CD14-positive monocyte (primary cell): ENCODE data around the gene DCLK2. TPM values are rescaled to one million over a fixed set of nuclear protein-coding genes. Genes with fewer than 3 reads are reported as not detected.

ENCODE experiments used
- DNase-seq, 3 donors: peaks; one replicate each; pipeline ENCODE4 v3.0.0-alpha.2; 2011 to 2022
- H2AFZ ChIP-seq: 2 replicates; pipeline ENCODE4 v1.6.0; 2012; ENCODE audit warnings: mild to moderate bottlenecking, low read depth, low read length, inconsistent platforms; ENCODE audit not compliant: insufficient read depth, poor library complexity, severe bottlenecking
- H3K27ac ChIP-seq, 2 donors: 1 replicate in 1 of 2; 2 replicates in 1 of 2; pipeline ENCODE4 v1.5.1; 2012 to 2013; ENCODE audit warnings: low read length in 2 of 2, control low read depth in 1 of 2, inconsistent platforms in 1 of 2, low read depth in 1 of 2, mild to moderate bottlenecking in 1 of 2
- H3K27me3 ChIP-seq, 2 donors: one replicate each; pipeline versions ENCODE4 v1.6.0 to v1.6.1; 2011 to 2013; ENCODE audit warnings: low read length in 2 of 2; ENCODE audit not compliant: control insufficient read depth in 2 of 2, insufficient read depth in 2 of 2
- H3K36me3 ChIP-seq, 2 donors: replicated peaks in 1 of 2; 1 replicate in 1 of 2; 2 replicates in 1 of 2; pipeline versions ENCODE4 v1.5.1 to v1.6.1; 2012 to 2013; ENCODE audit warnings: low read length in 2 of 2, control low read depth in 1 of 2, inconsistent platforms in 1 of 2, mild to moderate bottlenecking in 1 of 2; ENCODE audit not compliant: insufficient read depth in 2 of 2, control insufficient read depth in 1 of 2
- H3K4me1 ChIP-seq, 2 donors: 1 replicate in 1 of 2; 2 replicates in 1 of 2; pipeline versions ENCODE4 v1.5.1 to v1.6.1; 2012 to 2013; ENCODE audit warnings: low read length in 2 of 2, control low read depth in 1 of 2, inconsistent platforms in 1 of 2, mild to moderate bottlenecking in 1 of 2, moderate library complexity in 1 of 2; ENCODE audit not compliant: insufficient read depth in 2 of 2, control insufficient read depth in 1 of 2
- H3K4me2 ChIP-seq: replicated peaks from 2 replicates; pipeline ENCODE3; 2012; ENCODE audit warnings: low read length, moderate library complexity, mild to moderate bottlenecking; ENCODE audit not compliant: poor library complexity, severe bottlenecking; ENCODE audit errors: extremely low read depth
- H3K4me3 ChIP-seq, 3 experiments: fragments of 200-600 bp in 1 of 3; sonication (generic) in 1 of 3; replicated peaks in 1 of 3; 1 replicate in 2 of 3; 2 replicates in 1 of 3; pipeline ENCODE4 v1.5.1; 2011 to 2013; ENCODE audit warnings: low read length in 3 of 3, mild to moderate bottlenecking in 3 of 3, control low read depth in 2 of 3, low read depth in 2 of 3, inconsistent platforms in 1 of 3, moderate library complexity in 1 of 3
- H3K79me2 ChIP-seq: 2 replicates; pipeline ENCODE4 v1.6.0; 2012; ENCODE audit warnings: mild to moderate bottlenecking, control low read depth, inconsistent platforms, low read length, moderate library complexity; ENCODE audit not compliant: insufficient read depth
- H3K9ac ChIP-seq: 2 replicates; pipeline ENCODE4 v1.6.0; 2017; ENCODE audit warnings: low read length, mild to moderate bottlenecking; ENCODE audit not compliant: insufficient read depth, poor library complexity, severe bottlenecking
- H3K9me3 ChIP-seq, 2 donors: replicated peaks in 1 of 2; 1 replicate in 1 of 2; 2 replicates in 1 of 2; pipeline versions ENCODE4 v1.5.1 to v1.6.1; 2012 to 2013; ENCODE audit warnings: low read length in 2 of 2, control low read depth in 1 of 2; ENCODE audit not compliant: control insufficient read depth in 1 of 2, insufficient read depth in 1 of 2
- H4K20me1 ChIP-seq: 2 replicates; pipeline ENCODE4 v1.6.0; 2012; ENCODE audit warnings: mild to moderate bottlenecking, low read length, control low read depth, moderate library complexity; ENCODE audit not compliant: insufficient read depth
- H3K27ac Mint-ChIP-seq, 7 donors: one replicate each; pipeline ENCODE4 v1.8.0; 2020; ENCODE audit warnings: mild to moderate bottlenecking in 7 of 7, mixed read lengths in 7 of 7, moderate library complexity in 6 of 7, inconsistent platforms in 2 of 7
- H3K27me3 Mint-ChIP-seq, 3 donors: one replicate each; pipeline ENCODE4 v1.8.0; 2021 to 2022; ENCODE audit warnings: low read depth in 3 of 3, mild to moderate bottlenecking in 3 of 3, mixed read lengths in 3 of 3, moderate library complexity in 3 of 3, inconsistent platforms in 1 of 3
- H3K36me3 Mint-ChIP-seq, 2 donors: one replicate each; pipeline ENCODE4 v1.8.0; 2020; ENCODE audit warnings: mixed read lengths in 2 of 2, inconsistent platforms in 1 of 2, mild to moderate bottlenecking in 1 of 2
- H3K4me1 Mint-ChIP-seq: one replicate; pipeline ENCODE4 v1.8.0; 2020; ENCODE audit warnings: mild to moderate bottlenecking, mixed read lengths
- H3K4me3 Mint-ChIP-seq, 2 donors: one replicate each; pipeline ENCODE4 v1.8.0; 2020; ENCODE audit warnings: mild to moderate bottlenecking in 2 of 2, mixed read lengths in 2 of 2, moderate library complexity in 1 of 2
- H3K9me3 Mint-ChIP-seq, 7 donors: one replicate each; pipeline ENCODE4 v1.8.0; 2020 to 2022; ENCODE audit warnings: mixed read lengths in 7 of 7, mild to moderate bottlenecking in 6 of 7, moderate library complexity in 6 of 7, inconsistent platforms in 2 of 7
- WGBS: methylation state at CpG from one replicate; pipeline ENCODE4 v1.1.5; 2013; ENCODE audit warnings: missing lambda C conversion rate; ENCODE audit not compliant: insufficient coverage; 5-methylcytosine and 5-hydroxymethylcytosine counted together
- intact Hi-C, 2 donors: fragments of 100-400 bp; cut with micrococcal nuclease; formaldehyde crosslinking; loops; one replicate each; pipeline versions ENCODE4 v1.15.0 to v1.15.1; 2023
- polyA plus RNA-seq, 3 donors: library from polyadenylated mRNA; depleted of rRNA in 1 of 3; unstranded in 2 of 3; stranded (reverse) in 1 of 3; fragments of 300-500 nt in 2 of 3; fragments of >200 nt in 1 of 3; fragmentation: Illumina TruSeq in 2 of 3; gene quantifications; 1 replicate in 2 of 3; 2 replicates in 1 of 3; pipeline ENCODE4 v1.2.3, GENCODE V29; 2012 to 2021
- TF ChIP-seq, protein P1 (sequence below): fragments of 200-600 bp; IDR thresholded peaks from one replicate; pipeline ENCODE4 v1.8.0; 2022; ENCODE audit warnings: antibody characterized with exemption, mild to moderate bottlenecking

Gene DCLK2
- polyA plus RNA-seq, 3 donors, result 0.13 TPM; not detected in 2

DNA sequence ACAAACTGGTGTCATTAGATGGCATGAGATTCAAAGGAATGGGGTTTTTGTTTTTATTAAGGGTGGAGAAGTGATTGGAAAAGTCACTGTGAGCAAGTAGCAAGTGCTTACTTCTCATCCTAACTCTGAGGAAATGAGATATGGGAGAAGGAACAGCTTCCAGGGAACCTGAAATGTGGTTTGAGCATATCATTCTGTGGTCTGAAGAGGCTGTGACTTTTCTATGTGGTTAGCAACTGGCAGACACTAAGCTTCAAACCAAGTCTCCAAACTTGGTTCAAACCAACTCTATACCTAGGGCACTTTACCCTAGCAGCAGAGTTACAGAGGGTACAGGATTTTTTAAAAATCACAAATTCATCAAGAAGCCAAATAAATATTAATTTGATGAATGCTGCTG is 58.2 kb downstream of the DCLK2 start:
- Mint-ChIP-seq H3K4me1 (peaks cover 16% of the 10 kb centered on the region), H3K36me3 (no peaks in the 10 kb centered on the region), H3K27ac (no peak overlapping the region), H3K9me3 (no peaks in the 10 kb centered on the region), H3K4me3 (no peak overlapping the region), H3K27me3 (no peaks in the 10 kb centered on the region)
- intact Hi-C loops, result no loop called here
- Histone ChIP-seq H3K4me1 (no peaks in the 10 kb centered on the region), H3K27me3 (no peaks in the 10 kb centered on the region), H3K36me3 (no peaks in the 10 kb centered on the region), H3K4me2 (no peak overlapping the region), H3K27ac (no peak overlapping the region), H3K9ac (no peak overlapping the region), H4K20me1 (no peaks in the 10 kb centered on the region), H2AFZ (no peak overlapping the region), H3K79me2 (no peaks in the 10 kb centered on the region), H3K9me3 (no peaks in the 10 kb centered on the region), H3K4me3 (no peak overlapping the region)
- TF ChIP-seq, protein P1, sequence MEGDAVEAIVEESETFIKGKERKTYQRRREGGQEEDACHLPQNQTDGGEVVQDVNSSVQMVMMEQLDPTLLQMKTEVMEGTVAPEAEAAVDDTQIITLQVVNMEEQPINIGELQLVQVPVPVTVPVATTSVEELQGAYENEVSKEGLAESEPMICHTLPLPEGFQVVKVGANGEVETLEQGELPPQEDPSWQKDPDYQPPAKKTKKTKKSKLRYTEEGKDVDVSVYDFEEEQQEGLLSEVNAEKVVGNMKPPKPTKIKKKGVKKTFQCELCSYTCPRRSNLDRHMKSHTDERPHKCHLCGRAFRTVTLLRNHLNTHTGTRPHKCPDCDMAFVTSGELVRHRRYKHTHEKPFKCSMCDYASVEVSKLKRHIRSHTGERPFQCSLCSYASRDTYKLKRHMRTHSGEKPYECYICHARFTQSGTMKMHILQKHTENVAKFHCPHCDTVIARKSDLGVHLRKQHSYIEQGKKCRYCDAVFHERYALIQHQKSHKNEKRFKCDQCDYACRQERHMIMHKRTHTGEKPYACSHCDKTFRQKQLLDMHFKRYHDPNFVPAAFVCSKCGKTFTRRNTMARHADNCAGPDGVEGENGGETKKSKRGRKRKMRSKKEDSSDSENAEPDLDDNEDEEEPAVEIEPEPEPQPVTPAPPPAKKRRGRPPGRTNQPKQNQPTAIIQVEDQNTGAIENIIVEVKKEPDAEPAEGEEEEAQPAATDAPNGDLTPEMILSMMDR, result no peak
- no peak for DNase-seq

DNA sequence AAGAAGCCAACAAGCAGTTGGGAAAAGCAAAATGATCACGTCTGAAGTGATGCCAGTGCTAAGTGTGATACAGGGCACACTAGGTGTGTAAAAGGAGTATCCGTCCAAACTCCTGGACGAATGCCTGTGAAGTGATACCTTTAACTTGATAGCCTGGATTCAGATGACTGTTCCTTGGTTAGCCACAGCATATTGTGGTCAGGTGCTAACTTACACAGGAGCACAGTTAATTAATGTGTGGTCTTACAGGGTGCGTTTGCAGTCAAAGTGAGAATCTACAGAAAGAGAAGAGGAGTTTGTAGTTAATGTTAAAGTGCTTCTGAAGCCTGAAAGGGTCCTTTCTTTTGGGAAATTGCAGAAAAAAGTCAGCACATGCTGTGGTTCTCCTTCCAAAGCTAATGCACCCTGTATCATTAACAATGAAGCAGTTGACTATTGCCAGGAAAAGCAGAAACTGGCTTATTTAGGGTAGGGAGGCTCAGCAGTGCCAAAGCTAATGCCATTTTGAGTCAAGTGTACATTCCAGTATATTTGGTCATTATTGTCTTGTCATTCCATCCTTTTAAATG is 61.1 kb downstream of the DCLK2 start:
- H3K4me3 Mint-ChIP-seq, result no peak overlapping the region
- no peaks in the 10 kb centered on the region for H3K27me3 Mint-ChIP-seq
- H3K4me2 ChIP-seq, result no peak overlapping the region
- TF ChIP-seq, protein P1, result no peak
- H3K36me3 Mint-ChIP-seq, result no peaks in the 10 kb centered on the region
- H3K27ac ChIP-seq, result no peak overlapping the region
- H2AFZ ChIP-seq, result no peak overlapping the region
- H3K9me3 Mint-ChIP-seq, result peaks cover 0 to 9% (median 4%) of the 10 kb centered on the region in 7 donors
- H3K4me1 ChIP-seq, result no peaks in the 10 kb centered on the region
- no peak overlapping the region for H3K4me3 ChIP-seq
- no peak overlapping the region for H3K27ac Mint-ChIP-seq
- no peaks in the 10 kb centered on the region for H3K9me3 ChIP-seq
- intact Hi-C loops, result no loop called here
- H4K20me1 ChIP-seq, result no peaks in the 10 kb centered on the region
- no peaks in the 10 kb centered on the region for H3K27me3 ChIP-seq
- 91% methylated on average over 3 of the region's 4 CpGs for WGBS
- peaks cover 16% of the 10 kb centered on the region for H3K4me1 Mint-ChIP-seq
- no peaks in the 10 kb centered on the region for H3K36me3 ChIP-seq
- no peak for DNase-seq
- H3K9ac ChIP-seq, result no peak overlapping the region
- H3K79me2 ChIP-seq, result no peaks in the 10 kb centered on the region
